Thoracic aorta endothelial cell (primary cell): Measurements from ENCODE around the gene TRMT13. TPM values are rescaled to one million over a fixed set of nuclear protein-coding genes. Genes with fewer than 3 reads are reported as not detected.

Experiments
- small RNA-seq: library from RNA; depleted of rRNA; stranded (forward); fragments of <200 nt; gene quantifications from one replicate; pipeline ENCODE3, GENCODE V24; 2012
- total RNA-seq: library from RNA; depleted of rRNA; stranded (reverse); fragments of >200 nt; gene quantifications from 2 replicates; pipeline ENCODE4 v1.2.3, GENCODE V29; 2012

TRMT13 gene
- total RNA-seq: 20.2 and 21.7 TPM in 2 replicates

GRCh38 chr1:100132566-100133477 is at the start of gene TRMT13, which contains the start of gene SASS6:
TRMT13 (plus strand) TSS chr1:100133163; CDS start chr1:100133169, 6 bp downstream.
SASS6 (minus strand) TSS chr1:100132930; CDS start chr1:100132814, 116 bp downstream.

GRCh38 chr1:100178091-100178490 is 45.1 kb downstream of the TRMT13 start, which contains the start of gene LRRC39:
LRRC39 (minus strand) TSS chr1:100178256; CDS start chr1:100168516, 9,740 bp downstream.

Small RNA genes within 50 kb of the gene (small RNA-seq; reads per million reads assigned to genes)
- gene AC093019.1 (0.35 reads per million), gene RPL23AP90 (not detected)

Other genes starting within 250 kb of the TRMT13 start
- 44.1 and 44.7 TPM in 2 replicates for gene SLC35A3, start 163.2 kb upstream of the TRMT13 start, total RNA-seq
- gene SASS6, start 233 bp upstream of the TRMT13 start, total RNA-seq: 7.6 and 12.9 TPM in 2 replicates
- gene LRRC39, start 45.1 kb downstream of the TRMT13 start, total RNA-seq: 0.43 and 0.53 TPM in 2 replicates
- gene DBT, start 116.7 kb downstream of the TRMT13 start, total RNA-seq: 8.4 and 9.6 TPM in 2 replicates
- 63.2 and 70.9 TPM in 2 replicates for gene RTCA, start 133.1 kb downstream of the TRMT13 start, total RNA-seq
- 35.1 and 36.0 TPM in 2 replicates for gene CDC14A, start 219.3 kb downstream of the TRMT13 start, total RNA-seq